HepG2 (cell line): ENCODE measurements around the gene ADCY1. TPM values are rescaled to one million over a fixed set of nuclear protein-coding genes. Genes with fewer than 3 reads are reported as not detected.
A peak's percentile ranks its signal among the peaks of the same experiment; 100 is the strongest.

Source experiments
- ESRRA ChIP-seq: sonication (generic); formaldehyde crosslinking; IDR thresholded peaks from 2 replicates; pipeline ENCODE4 v1.5.1; 2020; ENCODE audit warnings: mild to moderate bottlenecking, low read depth, missing genetic modification reagents
- GATAD1 ChIP-seq: IDR thresholded peaks from 2 replicates; pipeline ENCODE4 v1.6.1; 2016; ENCODE audit warnings: missing genetic modification reagents, missing compliant biosample characterization
- MED13 ChIP-seq: sonication (generic); formaldehyde crosslinking; IDR thresholded peaks from 2 replicates; pipeline ENCODE4 v1.5.0; 2020; ENCODE audit warnings: missing genetic modification reagents
- MEIS1 ChIP-seq: sonication (generic); formaldehyde crosslinking; IDR thresholded peaks from 2 replicates; pipeline ENCODE4 v1.9.0; 2021; ENCODE audit warnings: mild to moderate bottlenecking, missing genetic modification reagents, moderate library complexity, borderline replicate concordance
- NFKB2 ChIP-seq: sonication (generic); formaldehyde crosslinking; IDR thresholded peaks from 2 replicates; pipeline ENCODE4 v1.4.0; 2020; ENCODE audit warnings: missing genetic modification reagents, borderline replicate concordance
- PATZ1 ChIP-seq: sonication (generic); formaldehyde crosslinking; IDR thresholded peaks from 2 replicates; pipeline ENCODE4 v1.4.0; 2020; ENCODE audit warnings: missing genetic modification reagents
- POGZ ChIP-seq: sonication (generic); formaldehyde crosslinking; IDR thresholded peaks from 2 replicates; pipeline ENCODE4 v1.4.0; 2020; ENCODE audit warnings: mild to moderate bottlenecking, missing genetic modification reagents
- SMARCC2 ChIP-seq: fragments of 450-650 bp; IDR thresholded peaks from 2 replicates; pipeline ENCODE4 v1.6.1; 2017; ENCODE audit warnings: antibody characterized with exemption, mild to moderate bottlenecking
- UBTF ChIP-seq: sonication (generic); formaldehyde crosslinking; IDR thresholded peaks from 2 replicates; pipeline ENCODE4 v1.4.0; 2020; ENCODE audit warnings: mild to moderate bottlenecking, missing genetic modification reagents
- YY1 ChIP-seq: IDR thresholded peaks from 2 replicates; pipeline ENCODE4 v1.6.1; 2011; ENCODE audit warnings: low read length, low read depth, moderate library complexity, mild to moderate bottlenecking; ENCODE audit not compliant: insufficient read depth, insufficient replicate concordance
- ZNF407 ChIP-seq: sonication (generic); formaldehyde crosslinking; IDR thresholded peaks from one replicate; pipeline ENCODE4 v1.5.1; 2020; ENCODE audit warnings: mild to moderate bottlenecking, missing genetic modification reagents; ENCODE audit errors: not compliant biosample characterization
- ZNF597 ChIP-seq: sonication (generic); formaldehyde crosslinking; IDR thresholded peaks from 2 replicates; pipeline ENCODE4 v1.5.0; 2020; ENCODE audit warnings: missing genetic modification reagents
- ZNF747 ChIP-seq: sonication (generic); formaldehyde crosslinking; IDR thresholded peaks from 2 replicates; pipeline ENCODE4 v1.8.1; 2023; ENCODE audit warnings: missing genetic modification reagents, mild to moderate bottlenecking, borderline replicate concordance
- polyA plus RNA-seq, 8 experiments: library from polyadenylated mRNA; depleted of rRNA in 3 of 8; stranded (reverse) in 7 of 8; unstranded in 1 of 8; fragments of >200 nt; fragmentation: Illumina TruSeq in 4 of 8; extraction: Trizol in 4 of 8; gene quantifications; 2 replicates each; pipeline versions ENCODE4 v1.2.1 to v1.2.3, GENCODE V29; 2011 to 2016; ENCODE audit warnings: low read depth in 4 of 8, missing spikeins in 1 of 8, mixed read lengths in 1 of 8; ENCODE audit not compliant: insufficient read depth in 1 of 8
- total RNA-seq, 5 experiments: library from RNA; depleted of rRNA; stranded (reverse); fragments of >200 nt; fragmentation: Illumina TruSeq; extraction: Trizol; gene quantifications; 2 replicates each; pipeline ENCODE4 v1.2.3, GENCODE V29; 2016; ENCODE audit warnings: low read depth in 1 of 5

ADCY1 gene
- total and polyA plus RNA-seq, 2 of the 13 experiments (the other 11 are each of a cell fraction or from before 2014, with no cell fraction given) = 0.80 to 1.2 TPM

GRCh38 chr7:45768516-45769394 is 194.6 kb downstream of the ADCY1 start (continued):
- TF ChIP-seq PATZ1 (CRISPR knock-in tag) (0 out of 2 replicates have a peak, but pooled peaks have one; percentile 29), GATAD1 (CRISPR knock-in tag) (peak; percentile 99), ZNF407 (CRISPR knock-in tag) (peak; percentile 25), UBTF (CRISPR knock-in tag) (peak; percentile 60), MED13 (CRISPR knock-in tag) (0 out of 2 replicates have a peak, but pooled peaks have one; percentile 44), ESRRA (CRISPR knock-in tag) (peak; percentile 58), NFKB2 (CRISPR knock-in tag) (peak; percentile 58; the same call in 1 of the 2 replicates), SMARCC2 (peak; percentile 71; the same call in 1 of the 2 replicates), ZNF597 (CRISPR knock-in tag) (0 out of 2 replicates have a peak, but pooled peaks have one; percentile 15), YY1 (peak; percentile 26), MEIS1 (CRISPR knock-in tag) (peak; percentile 53; the same call in 1 of the 2 replicates), POGZ (CRISPR knock-in tag) (peak; percentile 97), ZNF747 (CRISPR knock-in tag) (peak; percentile 43; the same call in 1 of the 2 replicates)
